Eye (tissue), 1 donor: ENCODE data around the gene LYRM9.
"Not testable (repeated sequence)": the region's sequence is repeated elsewhere in the genome, so short reads cannot be mapped to it uniquely, and the experiment has no call there.

Experiments
- DNase-seq: peaks from one replicate; pipeline ENCODE4 v3.0.0-alpha.2; 2015

Gene LYRM9

GRCh38 chr17:27837769-27838168 lies 55.4 kb downstream of the LYRM9 start:
- not testable (repeated sequence) for DNase-seq

GRCh38 chr17:27836651-27837050 lies 56.5 kb downstream of the LYRM9 start:
- DNase-seq: no peak

GRCh38 chr17:27834571-27834970 lies 58.6 kb downstream of the LYRM9 start:
- no peak for DNase-seq

DNA sequence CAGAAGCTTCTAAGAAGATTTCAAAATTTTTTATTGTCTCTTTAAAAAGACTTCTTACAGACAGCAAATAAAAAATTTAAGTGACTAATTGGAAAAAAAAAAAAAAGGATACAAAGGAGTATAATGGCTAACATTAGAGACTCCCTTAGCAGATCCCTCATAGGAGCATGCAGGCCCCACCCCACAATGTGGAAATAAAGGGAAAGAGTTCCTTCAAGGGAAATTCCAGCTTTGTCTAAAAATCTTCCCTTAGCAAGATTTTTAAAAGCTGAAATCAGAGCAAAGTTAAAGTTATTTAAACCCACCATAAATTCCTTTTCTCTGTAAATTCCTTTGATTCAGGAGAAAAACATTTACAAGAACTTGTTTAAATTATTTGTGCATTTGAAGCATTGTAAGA lies 60.3 kb downstream of the LYRM9 start:
- DNase-seq: no peak

- DNase-seq: not testable (repeated sequence)
Observed at GRCh38 chr17:27829888-27830287, 63.3 kb downstream of the LYRM9 start.

DNA sequence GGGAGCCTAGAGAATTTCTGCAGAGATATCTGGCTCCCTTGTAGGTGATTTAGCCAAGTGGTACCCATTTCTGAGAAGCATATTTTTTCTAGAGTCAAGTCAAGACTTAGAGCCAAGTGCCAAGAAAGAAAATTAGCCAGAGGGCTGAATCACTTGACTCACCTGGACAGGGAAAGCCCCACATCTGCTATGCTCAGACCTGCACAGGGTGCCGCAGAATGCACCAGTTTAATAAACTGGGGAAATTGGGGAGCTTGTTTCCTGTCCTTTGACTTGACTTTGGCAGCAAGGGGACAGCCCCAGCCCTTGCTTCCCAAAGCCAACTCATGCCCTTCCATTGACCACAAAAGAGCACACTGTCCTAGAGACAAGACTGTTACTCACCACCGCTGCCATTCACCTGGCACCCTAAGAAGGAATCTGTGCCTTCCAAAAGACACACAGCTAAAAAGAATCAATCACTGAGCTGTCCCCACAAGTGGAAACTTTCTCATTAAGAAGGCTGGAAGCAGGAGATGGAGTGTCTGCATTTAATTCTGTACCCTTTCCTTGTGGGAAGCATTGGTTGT lies 63.9 kb downstream of the LYRM9 start:
- not testable (repeated sequence) for DNase-seq
